Inflammatory macrophage treated with lipopolysaccharide for 1 hour (primary cell): Measurements from ENCODE around the gene FTO.

Source experiments
- DNase-seq, 2 donors: peaks; one replicate each; pipeline ENCODE4 v3.0.0-alpha.2; 2020 to 2022

Gene FTO

GRCh38 chr16:53973021-53973420 is 269.1 kb downstream of the FTO start:
- DNase-seq, result no peak

- DNase-seq, result no peak
Observed at GRCh38 chr16:53974484-53975080, 270.6 kb downstream of the FTO start.

GRCh38 chr16:53980675-53981074 is 276.7 kb downstream of the FTO start:
- DNase-seq, result no peak

- DNase-seq, result no peak
Observed at GRCh38 chr16:53982631-53983042, 278.7 kb downstream of the FTO start.

- DNase-seq, result no peak
Observed at GRCh38 chr16:53984936-53985335, 281.0 kb downstream of the FTO start.

- no peak for DNase-seq
Observed at GRCh38 chr16:53985861-53986260, 281.9 kb downstream of the FTO start.

- no peak for DNase-seq
Observed at GRCh38 chr16:53986793-53987192, 282.8 kb downstream of the FTO start.

- no peak for DNase-seq
Observed at GRCh38 chr16:53988136-53988535, 284.2 kb downstream of the FTO start.

- DNase-seq, result no peak
Observed at GRCh38 chr16:53989597-53989996, 285.6 kb downstream of the FTO start.

GRCh38 chr16:53991754-53992378 is 287.9 kb downstream of the FTO start:
- peak; percentile 12 to 20 for DNase-seq

- no peak for DNase-seq
Observed at GRCh38 chr16:53995378-53995777, 291.4 kb downstream of the FTO start.

- DNase-seq, result no peak
Observed at GRCh38 chr16:53996961-53997360, 293.0 kb downstream of the FTO start.

GRCh38 chr16:53998024-53998810 is 294.3 kb downstream of the FTO start:
- DNase-seq, result peak; percentile 19 to 54

- DNase-seq, result no peak
Observed at GRCh38 chr16:53998966-53999522, 295.1 kb downstream of the FTO start.

GRCh38 chr16:53999841-54000240 is 295.9 kb downstream of the FTO start:
- no peak for DNase-seq

- DNase-seq, result no peak
Observed at GRCh38 chr16:54000361-54000760, 296.4 kb downstream of the FTO start.

GRCh38 chr16:54006693-54007092 is 302.7 kb downstream of the FTO start:
- DNase-seq, result no peak

- DNase-seq, result no peak
Observed at GRCh38 chr16:54007504-54007903, 303.5 kb downstream of the FTO start.

- no peak for DNase-seq
Observed at GRCh38 chr16:54009464-54010176, 305.7 kb downstream of the FTO start.

- no peak for DNase-seq
Observed at GRCh38 chr16:54015147-54015546, 311.2 kb downstream of the FTO start.

- DNase-seq, result no peak
Observed at GRCh38 chr16:54022362-54022761, 318.4 kb downstream of the FTO start.

- no peak for DNase-seq
Observed at GRCh38 chr16:54026456-54026855, 322.5 kb downstream of the FTO start.

- no peak for DNase-seq
Observed at GRCh38 chr16:54027062-54027461, 323.1 kb downstream of the FTO start.
